IMR-90 (cell line): Measurements from ENCODE around the gene HCRTR1.

ENCODE experiments used
- BHLHE40 ChIP-seq: fragments of 150-350 bp; IDR thresholded peaks from 2 replicates; pipeline ENCODE4 v1.6.1; 2016; ENCODE audit warnings: mild to moderate bottlenecking, low read depth, low read length
- CTCF ChIP-seq: conservative IDR thresholded peaks from 2 replicates; pipeline ENCODE4 v1.5.1; 2012; ENCODE audit warnings: mild to moderate bottlenecking, low read depth, low read length, improper control_type of control experiment
- MAFK ChIP-seq: IDR thresholded peaks from 2 replicates; pipeline ENCODE4 v1.6.1; 2012; ENCODE audit warnings: low read depth, low read length, improper control_type of control experiment
- MAZ ChIP-seq: IDR thresholded peaks from 2 replicates; pipeline ENCODE4 v1.6.1; 2012; ENCODE audit warnings: low read depth, mild to moderate bottlenecking, low read length, improper control_type of control experiment, moderate library complexity, borderline replicate concordance
- POLR2A ChIP-seq: IDR thresholded peaks from 2 replicates; pipeline ENCODE4 v1.6.1; 2012; ENCODE audit warnings: mild to moderate bottlenecking, low read depth, low read length
- RAD21 ChIP-seq: IDR thresholded peaks from 2 replicates; pipeline ENCODE4 v1.6.1; 2012; ENCODE audit warnings: low read length, improper control_type of control experiment
- RCOR1 ChIP-seq: IDR thresholded peaks from 2 replicates; pipeline ENCODE4 v1.6.1; 2012; ENCODE audit warnings: mild to moderate bottlenecking, low read length, improper control_type of control experiment; ENCODE audit not compliant: insufficient replicate concordance
- RFX5 ChIP-seq: IDR thresholded peaks from 2 replicates; pipeline ENCODE4 v1.8.0; 2012; ENCODE audit warnings: low read depth, mild to moderate bottlenecking, low read length, moderate library complexity
- SMC3 ChIP-seq: fragments of 150-350 bp; IDR thresholded peaks from 2 replicates; pipeline ENCODE4 v1.6.1; 2016; ENCODE audit warnings: low read depth, mild to moderate bottlenecking, antibody characterized with exemption, low read length, moderate library complexity

- no peak for TF ChIP-seq CTCF
- TF ChIP-seq POLR2A = no peak
- TF ChIP-seq RFX5 = no peak
- 0 out of 2 replicates have a peak, but pooled peaks have one; percentile 24 for TF ChIP-seq MAZ
- TF ChIP-seq BHLHE40 = no peak
- peak; percentile 4 for TF ChIP-seq RCOR1
- TF ChIP-seq MAFK = peak; percentile 17; the same call in 1 of the 2 replicates
- no peak for TF ChIP-seq SMC3
- no peak for TF ChIP-seq RAD21
Observed at GRCh38 chr1:31625561-31626222, 8.2 kb downstream of the HCRTR1 start.
